ENCODE data around the gene RXRB. TPM values are rescaled to one million over a fixed set of nuclear protein-coding genes. Genes with fewer than 3 reads are reported as not detected.
A peak's percentile ranks its signal among the peaks of the same experiment; 100 is the strongest.

Gene RXRB
- total and polyA plus RNA-seq, 2 of the 13 experiments (the other 11 are each of a cell fraction or from before 2014, with no cell fraction given), result 26.7 to 55.7 TPM

DNA sequence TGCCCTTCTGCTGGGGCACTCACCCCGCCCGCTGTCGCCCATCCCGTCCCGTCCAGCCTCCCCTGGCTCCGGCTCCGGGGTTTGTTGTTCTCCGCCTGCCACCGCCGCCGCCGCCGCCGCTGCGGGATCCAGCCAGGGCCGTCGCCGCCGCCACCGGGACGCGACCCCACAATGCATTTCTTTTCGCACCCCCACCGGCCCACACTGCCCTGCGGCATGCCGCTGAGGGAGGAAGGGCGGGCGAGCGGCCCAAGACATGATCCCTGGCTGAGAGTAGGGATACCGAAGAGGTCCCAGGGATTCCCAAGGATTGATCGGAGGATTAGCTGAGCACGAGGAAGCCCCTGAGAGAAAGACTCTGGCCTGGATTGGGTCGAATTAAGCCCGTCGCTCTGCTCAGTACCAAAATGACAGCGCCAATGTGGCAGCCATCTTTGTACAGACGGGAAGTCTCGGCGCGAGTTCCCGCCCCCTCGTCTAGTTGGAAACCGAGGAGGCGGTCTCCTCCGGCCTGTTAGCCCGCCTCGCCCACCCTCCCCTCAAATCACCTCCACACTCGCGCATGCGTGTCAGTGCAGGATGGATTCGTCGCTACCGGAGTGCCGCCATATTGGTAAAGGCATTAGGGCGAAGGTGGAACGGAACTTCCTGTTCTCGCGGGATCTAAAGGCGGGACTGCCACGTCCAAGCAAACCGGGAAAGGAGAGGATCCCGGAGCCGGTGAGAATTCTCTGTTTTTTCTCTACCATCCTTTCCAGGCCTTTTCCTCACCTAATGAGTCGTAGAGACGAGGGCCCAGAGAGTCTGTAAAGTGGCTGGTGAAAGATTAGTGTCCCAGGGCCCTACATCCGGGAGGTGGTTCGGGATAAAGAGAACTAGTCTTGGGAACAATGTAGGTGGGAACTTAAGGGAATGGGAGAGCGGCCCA, at the start of gene RXRB, which contains the start of gene SLC39A7 (continued):
- TF ChIP-seq IKZF1 (IDR thresholded peaks at IDR 0.05), result no peak
- no peak; the same call in 1 of the 2 replicates for TF ChIP-seq ZSCAN31 (CRISPR knock-in tag; IDR thresholded peaks at IDR 0.05; ENCODE audit: low read depth)
- TF ChIP-seq ZNF136 (CRISPR knock-in tag; IDR thresholded peaks at IDR 0.05; ENCODE audit: low read depth), result no peak
- no peak for TF ChIP-seq ZNF17 (CRISPR knock-in tag; IDR thresholded peaks at IDR 0.05)
- no peak for TF ChIP-seq TCF12 (IDR thresholded peaks at IDR 0.05)
- TF ChIP-seq TCF12 (CRISPR knock-in tag; IDR thresholded peaks at IDR 0.05), result peak; percentile 90
- TF ChIP-seq ZNF543 (CRISPR knock-in tag; IDR thresholded peaks at IDR 0.05), result peak; percentile 95
- TF ChIP-seq IRF2 (CRISPR knock-in tag; IDR thresholded peaks at IDR 0.05), result peak; percentile 64; the same call in 1 of the 2 replicates
- TF ChIP-seq, protein P1, sequence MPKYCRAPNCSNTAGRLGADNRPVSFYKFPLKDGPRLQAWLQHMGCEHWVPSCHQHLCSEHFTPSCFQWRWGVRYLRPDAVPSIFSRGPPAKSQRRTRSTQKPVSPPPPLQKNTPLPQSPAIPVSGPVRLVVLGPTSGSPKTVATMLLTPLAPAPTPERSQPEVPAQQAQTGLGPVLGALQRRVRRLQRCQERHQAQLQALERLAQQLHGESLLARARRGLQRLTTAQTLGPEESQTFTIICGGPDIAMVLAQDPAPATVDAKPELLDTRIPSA (CRISPR knock-in tag; IDR thresholded peaks at IDR 0.05; ENCODE audit: borderline replicate concordance), result no peak
- TF ChIP-seq GPN1 (CRISPR knock-in tag; IDR thresholded peaks at IDR 0.05; ENCODE audit: borderline replicate concordance), result peak; percentile 43; the same call in 1 of the 2 replicates
- no peak for TF ChIP-seq ZNF260 (CRISPR knock-in tag; IDR thresholded peaks at IDR 0.05; ENCODE audit: borderline replicate concordance, low read depth)
- TF ChIP-seq HNRNPH1 (optimal IDR thresholded peaks at IDR 0.05; ENCODE audit: low read depth, low read length), result no peak
